IPS DF 19.7 (cell line): ENCODE data around the gene MGAT5B.
"Not testable (repeated sequence)": the region's sequence is repeated elsewhere in the genome, so short reads cannot be mapped to it uniquely, and the experiment has no call there.

Source experiments
- DNase-seq: peaks from one replicate; pipeline ENCODE4 v3.0.0-alpha.2; 2013; ENCODE audit warnings: low read depth, low spot score

The MGAT5B gene

DNA sequence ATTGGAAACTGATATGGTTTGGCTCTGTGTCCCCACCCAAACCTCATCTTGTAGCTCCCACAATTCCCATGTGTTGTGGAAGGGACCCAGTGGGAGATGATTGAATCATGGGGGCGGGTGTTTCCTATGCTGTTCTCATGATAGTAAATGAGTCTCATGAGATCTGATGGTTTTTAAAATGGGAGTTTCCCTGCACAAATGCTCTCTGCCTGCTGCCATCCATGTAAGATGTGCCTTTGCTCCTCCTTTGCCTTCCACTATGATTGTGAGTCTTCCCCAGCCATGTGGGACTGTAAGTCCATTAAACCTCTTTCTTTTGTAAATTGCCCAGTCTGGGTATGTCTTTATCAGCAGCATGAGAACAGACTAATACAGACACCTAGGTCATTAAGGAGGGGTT, 109.8 kb downstream of the MGAT5B start:
- not testable (repeated sequence) for DNase-seq

DNA sequence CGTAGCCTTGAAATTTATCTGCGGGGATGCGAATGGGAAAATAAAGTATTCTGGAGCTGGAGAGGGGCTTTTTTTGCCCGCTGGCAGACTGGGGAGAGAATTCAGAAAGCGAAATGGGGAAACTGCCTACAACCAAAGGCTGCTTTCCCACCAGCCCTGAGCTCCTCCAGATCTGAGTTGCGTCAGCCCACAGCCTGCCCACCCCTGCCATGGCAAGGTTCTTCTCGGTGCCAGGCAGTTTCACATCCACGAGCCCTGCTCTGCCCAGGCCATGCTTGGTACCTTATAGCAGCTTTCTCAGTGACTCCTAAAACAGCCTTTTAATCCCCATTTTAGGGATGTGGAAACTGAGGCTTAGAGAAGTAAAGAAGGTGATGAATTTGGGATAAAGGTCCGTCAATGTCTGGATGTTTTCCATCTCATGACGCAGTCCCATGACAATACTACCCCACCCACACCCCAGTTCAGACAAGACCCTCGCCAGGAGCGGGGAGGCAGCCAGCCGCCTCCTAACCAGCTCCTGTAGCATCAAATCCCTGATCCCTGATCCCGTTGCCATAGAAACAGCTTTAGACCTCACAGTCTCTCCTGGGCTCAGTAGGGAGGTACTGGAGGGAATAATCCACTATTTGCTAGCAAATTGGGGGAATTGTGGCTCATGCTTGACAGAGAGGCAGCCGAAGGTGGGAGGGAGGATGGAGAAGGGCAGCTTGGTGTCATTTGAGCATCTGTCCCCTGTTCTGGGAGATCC, 113.5 kb downstream of the MGAT5B start:
- DNase-seq = no peak

DNA sequence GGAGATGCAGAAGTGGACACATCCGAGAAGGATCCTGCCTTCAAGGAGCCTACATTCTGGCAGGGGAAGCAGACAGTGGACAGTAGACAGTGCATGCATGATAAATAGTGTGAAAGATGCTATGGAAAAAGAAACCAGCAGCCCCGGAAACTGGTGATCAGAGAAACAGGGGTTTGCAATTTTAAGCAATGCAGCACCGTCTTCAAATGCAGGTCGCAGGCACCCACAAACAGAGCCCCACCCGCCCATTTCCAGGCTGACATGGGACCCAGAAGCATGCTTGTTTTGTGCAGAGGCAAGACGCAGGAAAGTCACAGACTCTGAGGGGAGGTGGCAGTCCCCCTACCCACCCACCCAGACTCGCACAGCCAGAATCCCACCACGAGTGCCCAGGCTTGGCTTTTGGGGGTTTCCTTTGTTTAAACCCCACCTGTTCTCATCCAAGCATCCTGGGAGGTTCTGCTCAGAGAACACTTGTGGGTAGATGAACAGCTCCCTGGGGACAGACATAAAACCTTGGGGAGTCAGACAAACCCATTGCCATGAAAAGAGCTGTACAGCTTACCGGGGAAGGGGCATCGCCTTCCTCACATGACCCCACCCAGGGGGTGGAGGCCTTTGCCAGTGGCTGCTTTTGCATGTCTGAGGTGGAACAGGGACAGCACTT, 114.3 kb downstream of the MGAT5B start:
- DNase-seq = no peak

DNA sequence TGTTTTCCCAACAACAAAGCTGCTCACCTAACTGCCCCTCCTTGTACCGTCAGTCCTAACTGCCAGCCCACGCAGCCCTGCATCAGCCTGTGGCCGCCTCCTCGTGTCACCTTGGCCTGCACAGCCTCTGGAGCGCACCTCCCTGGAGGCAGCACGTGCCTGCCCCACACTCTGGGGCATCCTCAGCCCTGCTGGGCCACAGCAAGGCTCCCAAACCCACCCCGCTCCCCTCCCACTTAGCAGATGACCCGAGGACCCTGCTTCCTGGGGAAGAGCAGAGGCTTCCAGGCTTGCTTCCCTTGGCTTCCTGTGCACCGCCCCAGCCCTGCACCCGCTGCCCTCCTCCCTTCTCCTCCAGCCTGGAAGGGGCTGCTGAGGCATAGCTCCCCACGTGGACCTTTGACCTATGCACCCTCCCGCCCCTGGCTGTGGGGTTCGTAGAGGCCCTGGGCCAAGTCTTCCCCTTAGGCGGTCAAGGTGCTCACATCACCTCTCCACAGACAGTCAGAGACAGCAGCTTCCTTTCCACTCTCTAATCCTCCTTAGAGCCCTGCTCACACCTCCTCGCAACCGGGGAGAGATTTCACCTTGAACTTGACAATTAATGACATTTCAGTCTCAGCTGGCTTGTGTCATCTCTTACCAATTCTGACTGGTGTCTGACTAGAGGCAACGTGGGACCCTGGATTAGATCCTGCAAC, 115.0 kb downstream of the MGAT5B start:
- DNase-seq = no peak

DNA sequence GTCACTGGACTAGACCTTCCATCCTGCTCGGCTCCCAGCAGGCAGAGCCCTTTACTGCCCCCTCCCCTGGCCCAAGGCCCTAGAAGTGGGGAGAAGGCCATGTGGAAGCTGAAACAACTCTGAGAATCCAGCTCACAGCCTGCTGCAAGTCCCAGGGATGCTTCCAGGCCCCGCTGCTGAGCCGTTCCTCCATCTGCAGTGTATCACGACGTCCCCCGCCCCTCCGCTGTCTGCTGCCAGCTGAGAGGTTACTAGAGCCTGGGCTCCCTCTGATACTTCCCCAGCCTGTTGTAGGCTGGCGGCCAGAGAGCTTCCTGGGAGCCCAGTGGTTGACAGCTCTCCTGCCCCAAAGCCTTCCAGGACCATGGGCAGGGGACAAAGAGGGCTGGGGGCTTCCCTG, 118.2 kb downstream of the MGAT5B start:
- no peak for DNase-seq

DNA sequence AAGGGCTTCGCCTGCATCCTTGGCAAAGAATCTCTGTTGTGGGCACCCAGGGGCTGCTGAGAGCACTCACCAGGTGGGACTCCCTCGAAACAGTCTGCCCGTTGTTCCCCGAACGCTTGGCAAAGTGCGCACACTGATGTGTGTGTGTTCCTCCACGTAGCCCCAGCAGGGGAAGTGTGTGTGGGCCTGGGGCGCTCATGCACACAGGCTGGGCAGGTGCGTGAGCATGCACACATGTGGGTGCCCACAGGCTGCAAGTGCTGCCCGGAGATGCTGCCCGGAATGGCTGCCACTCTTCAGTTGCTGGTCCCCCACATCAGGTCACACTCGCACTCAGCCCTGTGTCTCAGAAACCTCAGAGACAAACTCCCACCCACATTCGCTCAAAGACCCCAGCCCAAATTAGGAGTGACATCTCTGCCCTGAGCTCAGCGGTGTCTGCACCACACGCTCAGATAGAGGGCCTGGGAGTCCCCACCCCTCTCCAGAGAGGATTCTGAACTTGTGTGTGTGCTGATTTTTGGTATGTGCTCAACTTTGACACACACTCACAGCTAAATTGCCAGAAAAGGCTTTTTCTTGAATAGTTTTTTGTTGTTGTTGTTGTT, 119.4 kb downstream of the MGAT5B start:
- DNase-seq = no peak

DNA sequence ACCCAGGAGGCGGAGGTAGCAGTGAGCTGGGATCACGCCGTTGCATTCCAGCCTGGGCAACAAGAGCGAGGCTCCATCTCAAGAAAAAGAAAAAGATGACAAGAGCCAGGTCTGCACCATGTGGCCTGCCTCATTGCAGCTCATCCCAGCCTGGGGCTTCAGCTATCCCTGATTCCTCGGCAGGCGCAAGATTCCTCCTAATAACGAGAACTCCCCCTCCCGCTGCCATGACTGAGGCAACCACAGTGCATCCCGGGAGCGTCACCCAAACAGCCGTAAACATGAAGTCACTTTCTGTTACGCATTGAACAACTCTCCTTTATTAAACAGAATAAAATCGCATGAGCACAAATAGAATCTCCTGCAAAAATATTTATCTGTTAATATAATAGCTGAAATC, 120.6 kb downstream of the MGAT5B start:
- DNase-seq = no peak

DNA sequence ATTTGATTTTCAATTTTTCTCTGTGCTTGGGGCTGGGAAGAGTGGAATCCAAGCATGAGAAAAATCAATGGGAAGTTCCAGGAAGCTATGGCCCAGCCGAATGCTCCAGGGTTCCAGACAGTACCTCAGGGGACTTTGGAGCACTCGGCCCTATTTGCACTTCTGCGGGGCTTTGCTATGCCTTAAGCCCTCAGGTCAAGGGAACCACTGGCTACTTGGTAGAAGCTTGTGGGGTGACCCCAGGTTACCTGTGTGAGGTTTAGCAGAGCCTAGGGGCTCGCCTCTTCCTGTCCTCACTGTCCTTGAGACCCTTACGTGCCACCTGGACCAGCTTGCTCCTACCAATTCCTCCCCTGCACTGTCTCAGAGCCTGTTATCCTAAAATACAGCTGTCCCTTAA, 121.3 kb downstream of the MGAT5B start:
- DNase-seq = no peak

DNA sequence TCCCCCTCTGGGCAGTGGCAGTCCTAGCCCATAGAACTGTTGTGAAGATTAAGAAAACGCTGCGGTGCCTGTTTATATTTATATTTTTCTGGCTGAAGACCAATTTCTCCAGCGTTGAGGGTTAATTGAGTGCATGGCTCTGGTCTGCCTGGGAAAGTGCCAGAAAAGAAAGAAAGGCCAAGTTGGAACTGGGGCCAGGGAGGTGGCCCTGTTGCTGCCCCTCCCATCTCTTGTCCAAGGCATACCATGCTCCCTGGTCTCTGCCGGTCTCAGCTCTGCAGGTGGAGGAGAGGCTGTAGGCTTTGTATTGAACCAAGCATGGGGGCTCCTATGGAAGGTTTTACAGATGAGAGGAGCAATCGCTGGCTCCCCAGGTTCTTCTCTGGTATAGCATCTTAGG, 124.7 kb downstream of the MGAT5B start:
- no peak for DNase-seq

DNA sequence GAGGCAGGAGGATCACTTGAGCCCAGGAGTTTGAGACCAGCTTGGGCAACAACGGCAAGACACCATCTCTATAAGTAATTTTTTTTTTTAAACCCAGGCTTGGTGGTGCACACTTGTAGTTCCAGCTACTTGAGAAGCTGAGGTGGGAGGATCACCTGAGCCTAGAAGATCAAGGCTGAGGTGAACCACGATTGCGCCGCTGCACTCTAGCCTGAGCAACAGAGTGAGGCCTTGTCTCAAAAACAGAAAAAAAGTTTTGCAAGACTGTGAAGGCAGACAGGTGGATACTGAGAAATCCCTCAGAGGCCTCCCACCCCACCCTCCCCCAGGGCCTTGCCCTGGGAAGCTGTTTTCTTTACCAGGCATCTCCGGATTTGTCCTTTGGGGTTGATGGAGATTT, 125.4 kb downstream of the MGAT5B start:
- DNase-seq = no peak

DNA sequence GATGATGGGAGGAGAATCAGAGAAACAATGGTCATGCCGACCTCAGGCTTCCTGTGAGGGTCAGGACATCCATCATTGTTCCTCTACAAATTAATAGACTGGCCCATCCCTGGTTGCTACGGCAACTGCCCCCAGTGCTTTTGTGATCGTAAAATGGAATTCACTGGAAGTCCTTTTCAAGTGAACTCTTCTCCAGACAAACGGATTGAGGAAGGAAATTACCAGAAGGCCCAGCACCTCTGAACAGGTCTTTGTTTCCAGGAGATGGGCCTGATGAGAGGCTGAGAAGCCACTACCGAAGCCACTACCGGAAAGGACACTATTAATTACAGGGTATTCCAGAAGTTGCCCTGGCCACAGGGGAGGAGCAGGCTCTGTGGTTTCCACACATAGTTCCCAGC, 126.0 kb downstream of the MGAT5B start:
- no peak for DNase-seq

DNA sequence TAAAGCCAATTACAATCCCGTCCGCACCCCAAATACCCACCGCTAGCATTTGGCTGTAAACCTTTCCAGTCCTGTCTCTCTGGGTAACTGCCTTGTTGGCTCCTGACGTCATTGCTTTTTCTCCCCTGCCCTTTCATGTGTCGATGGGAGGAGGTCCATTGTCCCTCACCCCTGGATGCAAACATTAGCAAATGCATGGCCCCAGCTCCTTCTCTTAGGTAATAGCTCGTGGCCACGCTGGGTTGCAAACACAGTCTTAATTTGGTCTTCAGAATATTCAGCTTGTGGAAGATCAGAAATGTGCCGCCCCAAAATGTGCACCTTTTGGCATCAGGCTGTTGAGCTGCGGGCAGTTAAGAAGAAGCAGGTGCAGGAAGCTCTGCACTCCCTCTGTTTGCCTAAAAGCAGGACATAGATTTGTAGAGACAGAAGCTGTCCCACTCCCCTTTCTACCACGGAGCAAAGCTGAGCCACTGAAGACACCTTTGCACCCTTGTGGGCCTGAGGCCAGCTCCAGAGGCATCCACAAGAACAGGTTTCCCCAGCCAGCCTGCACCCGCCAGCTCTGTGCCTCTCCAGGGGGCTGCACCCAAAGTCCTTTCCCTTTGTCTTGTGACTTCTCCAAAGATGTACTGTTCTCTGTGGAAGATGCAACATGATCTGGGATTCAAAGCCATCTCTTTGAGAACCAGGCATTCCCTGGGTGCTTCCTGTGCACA, 127.3 kb downstream of the MGAT5B start:
- peak; percentile 77 for DNase-seq

DNA sequence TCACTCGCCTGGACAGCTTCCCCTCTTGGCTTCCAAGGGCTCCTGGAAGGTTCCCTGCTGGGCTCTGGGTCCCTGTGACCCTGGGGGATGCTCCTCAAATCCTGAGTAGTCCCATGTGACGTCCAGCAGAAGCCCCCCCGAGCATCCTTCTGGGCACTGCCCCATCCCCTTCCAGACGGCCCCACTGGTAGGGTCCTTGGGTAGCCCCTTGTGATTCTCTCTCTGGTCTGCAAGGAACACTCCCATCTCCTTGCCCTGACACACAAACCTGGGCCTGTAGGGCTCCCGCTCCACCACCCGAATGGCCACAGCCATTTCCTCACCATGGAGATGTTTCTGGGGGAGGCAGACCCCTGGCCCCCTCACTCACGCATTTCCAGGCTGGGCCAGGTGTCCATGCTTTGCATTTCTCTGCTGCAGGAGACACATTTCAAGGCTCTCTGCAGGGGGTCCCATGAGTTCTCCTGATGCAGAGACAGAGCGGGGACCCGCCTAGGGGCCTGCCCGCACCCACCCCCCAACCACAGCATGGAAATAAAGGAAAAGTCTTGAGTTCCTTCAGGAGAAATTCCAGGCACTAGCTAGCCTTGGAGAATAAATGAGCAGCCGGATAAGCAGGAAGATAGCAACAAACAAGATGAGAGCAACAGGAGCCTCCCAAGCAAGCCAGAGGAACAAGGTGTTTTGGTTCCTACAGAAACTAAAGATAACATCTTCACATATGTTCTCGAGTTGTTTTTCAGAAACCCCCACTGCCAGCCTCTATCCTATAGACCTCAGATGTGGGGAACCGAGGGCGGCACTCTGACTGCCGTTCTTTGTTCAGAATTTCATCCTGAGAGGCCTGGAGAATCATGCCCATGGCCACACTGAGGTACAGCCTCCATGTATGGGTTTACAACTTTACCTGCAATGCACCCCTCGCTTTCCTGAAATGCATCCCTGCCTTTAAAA, 128.8 kb downstream of the MGAT5B start:
- DNase-seq = no peak

DNA sequence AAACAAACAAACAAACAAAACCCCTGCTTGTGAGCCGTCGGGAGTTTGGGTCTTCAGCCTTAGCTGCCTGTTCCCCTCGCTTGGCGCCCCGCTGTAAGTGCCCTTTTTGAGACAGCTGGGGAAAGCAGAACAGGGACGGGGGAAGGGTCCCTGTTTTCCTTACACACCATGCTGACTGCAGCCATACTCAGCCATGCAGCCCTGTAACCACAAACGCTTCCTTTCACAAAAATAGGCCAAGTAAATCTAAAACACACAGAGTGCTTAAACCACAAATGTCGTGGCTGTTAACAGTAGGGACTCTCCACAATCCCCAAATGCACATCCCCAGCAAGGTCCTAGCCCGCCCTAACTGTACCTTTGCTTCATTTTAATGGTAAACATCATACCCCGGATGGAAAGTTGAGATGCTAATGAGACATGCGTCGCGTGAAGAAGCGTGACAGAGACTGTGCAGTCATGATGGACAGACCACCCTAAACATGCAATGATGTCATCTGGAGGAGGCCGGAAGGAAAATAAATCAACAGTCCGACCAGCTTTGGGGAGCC, 129.9 kb downstream of the MGAT5B start:
- DNase-seq = no peak

DNA sequence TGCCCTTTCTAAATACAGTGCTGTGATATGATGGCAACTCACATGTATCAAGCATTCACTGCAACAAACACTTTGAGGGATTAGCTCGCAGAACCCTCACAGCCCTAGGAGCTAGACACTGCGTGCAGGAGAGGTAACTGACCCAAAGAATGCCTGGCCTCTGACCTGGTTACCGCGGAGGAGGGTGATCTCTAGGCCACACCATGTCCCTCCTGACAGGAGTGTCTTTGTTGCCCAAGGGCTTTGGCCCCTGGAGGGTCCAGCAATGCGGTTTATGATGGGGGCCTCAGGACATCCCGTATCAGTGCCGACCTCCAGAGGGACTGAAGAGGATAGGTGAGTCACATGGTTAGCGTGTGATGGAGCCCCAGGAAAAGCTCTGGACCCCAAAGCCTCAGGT, 130.6 kb downstream of the MGAT5B start:
- no peak for DNase-seq
